Measurements from ENCODE around the gene IER2. TPM values are rescaled to one million over a fixed set of nuclear protein-coding genes. Genes with fewer than 3 reads are reported as not detected.
"Not testable (repeated sequence)": the region's sequence is repeated elsewhere in the genome, so short reads cannot be mapped to it uniquely, and the experiment has no call there.

The IER2 gene
- total RNA-seq, 1 experiment from 2014 or later = 164 TPM

GRCh38 chr19:13181747-13182388, 31.7 kb downstream of the IER2 start:
- H3K27ac ChIP-seq (ENCODE audit: low read depth, low read length, poor library complexity, severe bottlenecking) = peak overlapping the region; percentile 77
- no peaks in the 10 kb centered on the region for H3K27me3 ChIP-seq (replicated peaks; ENCODE audit: insufficient read depth, low read depth, low read length, poor library complexity)
- BruUV-seq (replicated peaks) = no TSS peak
- DNase-seq (ENCODE audit: low spot score) = peak; percentile 57
- H3K9me3 ChIP-seq (ENCODE audit: low read depth, low read length, poor library complexity, severe bottlenecking) = no peaks in the 10 kb centered on the region
- TF ChIP-seq CTCF (conservative IDR thresholded peaks at IDR 0.05; ENCODE audit: low read depth, low read length) (no peak), EZH2 (IDR thresholded peaks at IDR 0.05; ENCODE audit: borderline replicate concordance, low read depth, low read length, poor library complexity, severe bottlenecking) (no peak)
- CTCF ChIA-PET = no interaction called here
- H3K36me3 ChIP-seq (ENCODE audit: insufficient read depth, low read length, poor library complexity, severe bottlenecking) = no peaks in the 10 kb centered on the region
- POLR2A ChIA-PET (ENCODE audit: low non-redundant PET) = interaction anchor here (0.6 to 0.7 kb wide), 3 partner anchors 10 to 64 kb away, joined by 8 to 14 read pairs (median 13); no protein-coding TSS in a partner anchor
- H3K4me1 ChIP-seq (ENCODE audit: insufficient read depth, low read length, poor library complexity, severe bottlenecking) = peaks cover 12% of the 10 kb centered on the region
- intact Hi-C loops (cut with micrococcal nuclease; ENCODE audit: unreplicated experiment) = no loop called here
- no peak overlapping the region for H3K4me3 ChIP-seq (ENCODE audit: low read depth, low read length, poor library complexity, severe bottlenecking)

GRCh38 chr19:13184926-13185325, 34.7 kb downstream of the IER2 start:
- H3K27ac ChIP-seq (ENCODE audit: low read depth, low read length, poor library complexity, severe bottlenecking); H3K36me3 ChIP-seq (ENCODE audit: insufficient read depth, low read length, poor library complexity, severe bottlenecking); POLR2A ChIA-PET (ENCODE audit: low non-redundant PET); H3K27me3 ChIP-seq (replicated peaks; ENCODE audit: insufficient read depth, low read depth, low read length, poor library complexity); BruUV-seq (replicated peaks); intact Hi-C loops (cut with micrococcal nuclease; ENCODE audit: unreplicated experiment); H3K4me3 ChIP-seq (ENCODE audit: low read depth, low read length, poor library complexity, severe bottlenecking); DNase-seq (ENCODE audit: low spot score); CTCF ChIA-PET; H3K9me3 ChIP-seq (ENCODE audit: low read depth, low read length, poor library complexity, severe bottlenecking): not testable (repeated sequence)
- peaks cover 12% of the 10 kb centered on the region for H3K4me1 ChIP-seq (ENCODE audit: insufficient read depth, low read length, poor library complexity, severe bottlenecking)

GRCh38 chr19:13185763-13186657, 35.8 kb downstream of the IER2 start:
- H3K27me3 ChIP-seq (replicated peaks; ENCODE audit: insufficient read depth, low read depth, low read length, poor library complexity) = not testable (repeated sequence)
- TSS peak; percentile 99 for BruUV-seq (replicated peaks)

GRCh38 chr19:13186688-13187087, 36.5 kb downstream of the IER2 start:
- H3K4me3 ChIP-seq (ENCODE audit: low read depth, low read length, poor library complexity, severe bottlenecking); POLR2A ChIA-PET (ENCODE audit: low non-redundant PET); H3K27ac ChIP-seq (ENCODE audit: low read depth, low read length, poor library complexity, severe bottlenecking); BruUV-seq (replicated peaks); DNase-seq (ENCODE audit: low spot score); H3K9me3 ChIP-seq (ENCODE audit: low read depth, low read length, poor library complexity, severe bottlenecking); H3K36me3 ChIP-seq (ENCODE audit: insufficient read depth, low read length, poor library complexity, severe bottlenecking); CTCF ChIA-PET; intact Hi-C loops (cut with micrococcal nuclease; ENCODE audit: unreplicated experiment); H3K27me3 ChIP-seq (replicated peaks; ENCODE audit: insufficient read depth, low read depth, low read length, poor library complexity); H3K4me1 ChIP-seq (ENCODE audit: insufficient read depth, low read length, poor library complexity, severe bottlenecking): not testable (repeated sequence)

More at GRCh38 chr19:13185763-13186657, 35.8 kb downstream of the IER2 start:
- peaks cover 12% of the 10 kb centered on the region for H3K4me1 ChIP-seq (ENCODE audit: insufficient read depth, low read length, poor library complexity, severe bottlenecking)
- DNase-seq (ENCODE audit: low spot score); H3K9me3 ChIP-seq (ENCODE audit: low read depth, low read length, poor library complexity, severe bottlenecking); H3K4me3 ChIP-seq (ENCODE audit: low read depth, low read length, poor library complexity, severe bottlenecking); intact Hi-C loops (cut with micrococcal nuclease; ENCODE audit: unreplicated experiment); H3K27ac ChIP-seq (ENCODE audit: low read depth, low read length, poor library complexity, severe bottlenecking); POLR2A ChIA-PET (ENCODE audit: low non-redundant PET); H3K36me3 ChIP-seq (ENCODE audit: insufficient read depth, low read length, poor library complexity, severe bottlenecking): not testable (repeated sequence)
- CTCF ChIA-PET = interaction anchor here (0.6 kb wide), 1 partner anchor 36 kb away, joined by 3 read pairs; the partner anchor contains the start of genes IER2 and STX10
